GM19468 (cell line): ENCODE measurements around the gene TDRD9.
"Not testable (repeated sequence)": the region's sequence is repeated elsewhere in the genome, so short reads cannot be mapped to it uniquely, and the experiment has no call there.

ENCODE experiments used
- ATAC-seq: cut with Tn5 transposase; IDR thresholded peaks from one replicate; pipeline ENCODE4 v1.9.1; 2021; ENCODE audit warnings: mild to moderate bottlenecking, moderate library complexity, moderate number of reproducible peaks; ENCODE audit not compliant: unreplicated experiment; ENCODE audit errors: extremely low read depth

Gene TDRD9, protein sequence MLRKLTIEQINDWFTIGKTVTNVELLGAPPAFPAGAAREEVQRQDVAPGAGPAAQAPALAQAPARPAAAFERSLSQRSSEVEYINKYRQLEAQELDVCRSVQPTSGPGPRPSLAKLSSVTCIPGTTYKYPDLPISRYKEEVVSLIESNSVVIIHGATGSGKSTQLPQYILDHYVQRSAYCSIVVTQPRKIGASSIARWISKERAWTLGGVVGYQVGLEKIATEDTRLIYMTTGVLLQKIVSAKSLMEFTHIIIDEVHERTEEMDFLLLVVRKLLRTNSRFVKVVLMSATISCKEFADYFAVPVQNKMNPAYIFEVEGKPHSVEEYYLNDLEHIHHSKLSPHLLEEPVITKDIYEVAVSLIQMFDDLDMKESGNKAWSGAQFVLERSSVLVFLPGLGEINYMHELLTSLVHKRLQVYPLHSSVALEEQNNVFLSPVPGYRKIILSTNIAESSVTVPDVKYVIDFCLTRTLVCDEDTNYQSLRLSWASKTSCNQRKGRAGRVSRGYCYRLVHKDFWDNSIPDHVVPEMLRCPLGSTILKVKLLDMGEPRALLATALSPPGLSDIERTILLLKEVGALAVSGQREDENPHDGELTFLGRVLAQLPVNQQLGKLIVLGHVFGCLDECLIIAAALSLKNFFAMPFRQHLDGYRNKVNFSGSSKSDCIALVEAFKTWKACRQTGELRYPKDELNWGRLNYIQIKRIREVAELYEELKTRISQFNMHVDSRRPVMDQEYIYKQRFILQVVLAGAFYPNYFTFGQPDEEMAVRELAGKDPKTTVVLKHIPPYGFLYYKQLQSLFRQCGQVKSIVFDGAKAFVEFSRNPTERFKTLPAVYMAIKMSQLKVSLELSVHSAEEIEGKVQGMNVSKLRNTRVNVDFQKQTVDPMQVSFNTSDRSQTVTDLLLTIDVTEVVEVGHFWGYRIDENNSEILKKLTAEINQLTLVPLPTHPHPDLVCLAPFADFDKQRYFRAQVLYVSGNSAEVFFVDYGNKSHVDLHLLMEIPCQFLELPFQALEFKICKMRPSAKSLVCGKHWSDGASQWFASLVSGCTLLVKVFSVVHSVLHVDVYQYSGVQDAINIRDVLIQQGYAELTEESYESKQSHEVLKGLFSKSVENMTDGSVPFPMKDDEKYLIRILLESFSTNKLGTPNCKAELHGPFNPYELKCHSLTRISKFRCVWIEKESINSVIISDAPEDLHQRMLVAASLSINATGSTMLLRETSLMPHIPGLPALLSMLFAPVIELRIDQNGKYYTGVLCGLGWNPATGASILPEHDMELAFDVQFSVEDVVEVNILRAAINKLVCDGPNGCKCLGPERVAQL (N-terminal part only)

DNA sequence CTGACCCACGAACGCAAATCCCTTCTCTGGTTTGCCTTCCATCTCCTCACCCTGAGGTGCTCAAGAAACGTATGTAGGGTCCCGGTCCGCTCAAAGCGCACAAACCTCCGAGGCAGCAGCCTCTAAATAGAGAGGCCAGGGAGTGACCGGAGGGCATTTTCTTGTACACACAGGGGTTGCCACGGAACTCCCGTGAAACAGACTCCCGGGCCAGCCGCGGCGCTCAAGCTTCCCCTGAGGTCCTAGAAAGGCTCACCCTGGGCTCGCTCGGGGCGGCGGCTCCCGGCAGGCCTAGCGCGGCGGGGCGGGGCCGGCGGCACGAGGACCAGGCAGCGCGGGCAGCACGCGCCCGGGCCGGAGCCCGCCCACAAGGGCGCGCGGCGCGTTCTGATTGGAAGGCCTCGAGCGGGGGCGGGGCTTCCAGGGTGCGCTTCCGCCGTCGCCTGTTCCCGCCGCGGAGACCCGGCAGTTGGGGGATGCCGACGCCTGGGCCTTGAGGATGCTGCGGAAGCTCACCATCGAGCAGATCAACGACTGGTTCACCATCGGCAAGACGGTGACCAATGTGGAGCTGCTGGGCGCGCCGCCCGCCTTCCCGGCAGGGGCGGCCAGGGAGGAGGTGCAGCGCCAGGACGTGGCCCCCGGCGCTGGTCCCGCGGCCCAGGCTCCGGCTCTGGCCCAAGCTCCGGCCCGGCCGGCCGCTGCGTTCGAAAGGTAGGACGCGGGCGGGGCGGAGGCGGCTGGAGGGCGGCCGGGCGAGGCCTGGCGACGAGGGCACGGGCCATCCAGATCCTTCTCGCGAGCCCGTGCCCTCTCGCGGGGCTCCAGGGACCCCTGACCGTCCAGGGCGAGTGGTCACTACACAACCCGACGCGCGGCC, at the start of gene TDRD9:
TSS of gene TDRD9 (plus strand) at position 446 of the 880 bp plus-strand sequence. CDS start at position 500, 54 bp downstream.
- ATAC-seq = no peak

DNA sequence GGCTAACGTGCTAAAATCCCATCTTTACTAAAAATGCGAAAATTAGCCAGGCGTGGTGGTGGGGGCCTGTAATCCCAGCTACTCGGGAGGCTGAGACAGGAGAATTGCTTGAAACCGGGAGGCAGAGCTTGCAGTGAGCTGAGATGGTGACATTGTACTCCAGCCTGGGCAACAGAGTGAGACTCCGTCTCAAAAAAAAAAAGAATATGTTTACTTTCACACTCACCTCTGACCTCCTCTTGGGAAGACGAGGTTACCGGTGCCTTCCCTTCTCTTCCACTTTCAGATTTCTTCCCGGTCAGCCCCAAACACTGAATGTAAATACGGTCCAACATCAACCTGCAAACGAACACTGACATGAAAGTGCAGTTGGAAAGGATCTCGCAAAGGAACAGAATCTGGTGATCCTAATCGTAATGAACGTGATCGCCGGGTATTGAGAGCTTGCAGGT, 49.1 kb upstream of the TDRD9 start:
- no peak for ATAC-seq

DNA sequence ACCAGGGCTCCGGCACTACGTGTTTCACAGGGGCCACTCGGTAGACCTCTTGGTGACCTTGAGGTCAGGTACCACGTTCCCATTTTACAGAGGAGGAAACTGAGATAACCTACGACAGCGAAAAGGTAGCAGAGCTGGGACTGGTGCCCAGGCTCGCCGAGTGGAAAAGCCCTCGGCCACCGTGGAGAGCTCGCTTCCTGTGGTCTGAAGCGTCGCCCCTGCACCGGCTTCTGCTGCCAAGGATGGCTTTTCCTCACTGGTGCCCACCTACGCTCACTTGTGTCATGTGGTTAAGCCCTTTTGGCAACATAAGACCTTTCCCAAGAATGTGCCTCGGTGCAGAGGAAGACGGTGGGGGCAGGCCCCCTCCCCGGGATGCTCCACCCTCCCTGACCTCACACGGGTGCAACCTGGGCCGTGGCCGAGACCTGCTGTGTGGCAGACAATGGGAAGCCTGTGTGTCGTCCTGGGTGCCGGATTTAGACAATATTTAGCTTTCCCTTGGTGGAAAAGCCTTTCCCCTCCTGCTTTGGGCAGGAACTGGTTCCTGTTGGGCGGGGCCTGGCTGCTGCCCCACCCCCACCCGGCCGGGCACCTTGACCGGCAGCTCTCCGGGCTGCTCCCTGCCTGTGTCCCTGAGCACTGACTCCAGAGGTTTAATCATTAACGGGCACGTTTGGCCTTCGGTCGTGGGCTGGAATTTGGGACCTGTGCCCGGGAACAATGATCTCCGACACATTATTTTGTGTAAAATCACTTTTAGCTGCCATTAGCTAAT, 48.5 kb upstream of the TDRD9 start:
- no peak for ATAC-seq

DNA sequence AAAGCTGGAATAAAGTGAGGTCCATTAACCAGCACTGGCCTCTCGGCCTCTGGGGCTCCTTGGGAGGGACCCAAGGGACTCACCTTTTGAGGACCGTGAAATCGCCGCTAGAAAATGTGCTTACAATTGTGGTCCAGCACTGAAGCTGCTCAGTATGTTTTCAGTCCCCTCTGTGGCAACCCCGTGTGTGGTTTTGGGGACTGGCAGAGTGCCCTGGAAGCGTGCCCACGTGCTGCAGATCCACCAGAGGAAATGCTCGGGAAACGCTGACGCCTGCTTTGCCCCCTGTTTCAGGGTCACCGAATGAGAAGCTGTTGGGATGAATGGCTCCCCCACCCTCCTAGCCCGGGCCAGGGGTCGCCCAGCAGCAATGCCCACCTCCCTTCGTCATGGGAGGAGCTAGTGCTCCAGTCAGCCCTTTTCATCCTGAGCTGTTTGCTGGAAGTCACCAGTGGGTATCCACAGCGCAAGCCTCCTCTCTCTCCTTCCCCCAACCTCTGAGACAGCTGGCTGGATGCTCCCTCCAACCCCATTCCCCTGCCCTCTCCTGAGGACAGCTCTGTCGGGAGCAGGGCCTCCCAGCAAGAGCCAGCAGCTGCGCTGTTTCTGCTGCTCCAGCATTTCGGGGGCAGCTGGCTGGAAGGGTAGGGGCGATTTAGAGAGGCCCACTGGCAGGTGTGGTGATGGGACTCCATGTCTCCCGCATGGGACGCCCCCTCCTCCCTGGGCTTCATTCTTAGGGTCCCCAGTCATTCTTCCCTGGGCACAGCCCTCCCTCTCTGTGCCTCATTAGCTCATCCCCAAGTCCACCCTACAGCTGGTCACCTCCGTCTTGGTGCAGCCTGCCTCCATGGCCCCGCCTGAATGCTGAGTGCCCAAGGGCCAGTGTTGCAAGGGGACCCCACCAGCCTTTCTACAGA, 47.6 kb upstream of the TDRD9 start:
- no peak for ATAC-seq

DNA sequence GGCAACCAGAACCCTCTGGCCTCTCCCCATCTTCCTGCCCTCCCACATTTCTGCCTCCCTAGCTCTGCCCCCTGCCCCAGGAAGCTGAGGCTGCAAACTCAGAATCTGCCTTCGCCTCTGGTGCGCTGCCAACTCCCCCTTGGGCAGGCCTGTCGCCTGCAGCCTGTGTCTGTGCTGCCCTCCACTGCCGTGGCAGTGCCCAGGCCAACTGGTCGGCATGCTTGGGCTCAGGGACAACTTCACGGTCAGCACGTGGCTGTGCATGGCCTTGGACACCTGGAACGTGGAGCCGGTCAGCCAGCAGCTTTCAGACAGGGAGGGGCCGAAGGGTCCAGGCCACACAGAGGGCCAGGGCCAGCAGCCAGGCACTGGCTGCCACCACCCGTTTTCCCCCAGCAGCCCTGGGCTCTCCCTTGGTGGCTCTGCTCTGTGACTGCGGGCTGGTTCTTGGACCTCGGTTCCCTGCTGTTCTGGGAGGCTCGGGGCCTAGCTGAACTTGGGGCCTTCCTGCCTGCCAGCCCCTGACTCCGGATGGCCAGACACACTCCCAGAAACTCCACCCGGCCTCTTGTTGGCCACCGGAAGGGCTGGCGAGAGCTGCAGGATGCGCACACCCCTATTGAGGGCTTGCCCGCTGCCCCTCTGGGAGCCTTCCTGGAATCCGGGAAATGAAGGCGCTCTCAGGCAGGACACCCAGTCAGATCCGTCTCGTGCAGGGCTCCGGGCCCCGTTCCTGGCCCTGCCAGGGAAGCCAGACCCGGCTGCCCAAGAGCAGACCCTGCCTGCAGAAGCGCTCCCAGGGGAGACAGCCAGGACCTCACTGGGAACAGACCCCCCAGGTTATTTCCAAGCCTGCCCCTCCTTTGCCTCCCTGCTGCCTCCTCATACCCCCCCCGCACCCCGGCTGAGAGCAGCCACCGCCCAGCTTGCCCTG, 46.7 kb upstream of the TDRD9 start:
- ATAC-seq = no peak

DNA sequence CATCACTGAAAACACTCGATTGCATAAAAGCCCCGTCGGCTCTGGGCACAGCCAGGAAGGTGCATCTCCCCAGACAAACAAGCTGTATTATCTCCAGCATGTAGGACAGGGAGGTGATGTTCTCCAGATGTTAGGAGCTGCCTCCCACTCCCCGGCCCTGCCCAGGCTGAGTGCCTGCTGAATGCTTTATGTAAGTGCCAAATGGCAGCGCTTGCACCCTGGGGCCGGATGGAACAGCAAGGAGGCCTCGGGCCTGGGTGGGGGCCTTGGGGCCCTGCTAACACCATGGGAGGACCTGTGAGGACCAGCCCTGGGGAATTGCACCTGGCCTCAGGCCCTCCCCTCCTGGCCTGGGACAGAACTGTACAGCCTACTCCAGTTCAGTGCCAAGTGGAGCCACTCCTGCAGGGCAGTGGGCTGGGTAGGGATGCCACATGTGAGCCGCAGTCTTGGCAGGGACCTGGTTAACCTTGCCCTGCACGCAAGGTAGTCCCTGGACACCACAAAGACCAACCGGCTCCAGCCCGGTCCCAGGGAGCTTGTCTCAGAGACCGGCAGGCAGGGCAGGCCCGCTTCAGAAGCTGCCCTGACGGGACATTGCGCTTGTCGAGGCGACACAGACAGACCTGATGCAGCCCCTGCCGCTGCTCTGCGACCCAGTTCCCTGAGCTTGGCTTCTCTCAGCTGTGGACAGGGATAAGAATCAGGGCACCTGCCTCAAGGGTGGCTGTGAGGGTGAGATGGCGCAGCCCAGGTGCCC, 45.6 kb upstream of the TDRD9 start:
- ATAC-seq = no peak

DNA sequence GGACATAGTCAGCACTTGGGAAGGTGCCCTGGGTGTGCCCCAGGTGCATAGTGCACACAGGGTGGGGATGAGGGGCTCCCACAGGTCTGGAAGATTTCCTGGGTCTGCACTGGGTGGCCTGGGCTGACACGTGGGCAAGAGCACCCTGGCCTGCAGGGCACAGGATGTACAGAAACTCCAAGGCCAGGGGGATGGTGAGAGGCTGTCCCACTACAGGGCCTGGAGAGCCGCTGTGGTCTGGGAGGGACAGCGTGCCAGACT, 45.1 kb upstream of the TDRD9 start:
- no peak for ATAC-seq

DNA sequence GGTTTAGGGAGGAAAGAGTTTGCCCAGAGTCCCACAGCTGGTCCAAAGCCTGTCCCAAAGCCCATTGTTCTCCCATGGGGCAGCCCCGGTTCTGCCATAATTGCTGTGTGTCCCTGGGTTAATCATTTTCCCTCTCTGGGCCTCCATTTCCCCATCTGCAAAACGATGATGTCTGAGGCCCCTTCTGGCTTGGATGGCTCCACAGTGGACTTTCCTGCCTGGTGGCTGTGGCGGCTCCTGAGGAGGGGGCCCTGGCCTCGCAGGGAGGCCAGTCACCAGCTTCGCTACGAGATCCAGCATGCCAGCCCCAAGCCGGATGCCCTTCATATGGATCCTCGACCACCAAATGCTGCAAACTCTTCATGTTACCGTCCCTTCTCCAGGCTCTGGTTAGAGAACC, 43.4 kb upstream of the TDRD9 start:
- ATAC-seq = no peak

DNA sequence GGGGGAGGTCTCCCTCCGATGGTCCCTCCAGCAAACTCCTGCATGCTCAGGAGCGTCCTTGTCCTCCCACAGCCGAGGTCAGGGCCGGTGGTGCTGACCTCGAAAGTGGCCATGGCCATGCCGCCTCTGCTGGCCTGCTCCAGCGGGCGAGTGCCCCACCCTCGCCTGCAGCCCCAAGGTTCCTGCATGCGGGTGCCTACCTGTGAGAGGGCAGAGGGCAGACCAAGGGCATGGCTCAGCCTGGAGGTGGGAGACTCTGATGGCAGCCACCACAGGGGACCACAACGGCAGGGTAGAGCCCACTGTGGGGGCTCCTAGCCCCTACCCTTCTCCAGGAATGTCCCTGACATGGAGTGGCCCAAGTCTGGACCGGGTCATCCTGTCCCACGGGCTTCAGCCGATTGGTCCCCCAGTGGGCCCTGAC, 42.7 kb upstream of the TDRD9 start:
- no peak for ATAC-seq

DNA sequence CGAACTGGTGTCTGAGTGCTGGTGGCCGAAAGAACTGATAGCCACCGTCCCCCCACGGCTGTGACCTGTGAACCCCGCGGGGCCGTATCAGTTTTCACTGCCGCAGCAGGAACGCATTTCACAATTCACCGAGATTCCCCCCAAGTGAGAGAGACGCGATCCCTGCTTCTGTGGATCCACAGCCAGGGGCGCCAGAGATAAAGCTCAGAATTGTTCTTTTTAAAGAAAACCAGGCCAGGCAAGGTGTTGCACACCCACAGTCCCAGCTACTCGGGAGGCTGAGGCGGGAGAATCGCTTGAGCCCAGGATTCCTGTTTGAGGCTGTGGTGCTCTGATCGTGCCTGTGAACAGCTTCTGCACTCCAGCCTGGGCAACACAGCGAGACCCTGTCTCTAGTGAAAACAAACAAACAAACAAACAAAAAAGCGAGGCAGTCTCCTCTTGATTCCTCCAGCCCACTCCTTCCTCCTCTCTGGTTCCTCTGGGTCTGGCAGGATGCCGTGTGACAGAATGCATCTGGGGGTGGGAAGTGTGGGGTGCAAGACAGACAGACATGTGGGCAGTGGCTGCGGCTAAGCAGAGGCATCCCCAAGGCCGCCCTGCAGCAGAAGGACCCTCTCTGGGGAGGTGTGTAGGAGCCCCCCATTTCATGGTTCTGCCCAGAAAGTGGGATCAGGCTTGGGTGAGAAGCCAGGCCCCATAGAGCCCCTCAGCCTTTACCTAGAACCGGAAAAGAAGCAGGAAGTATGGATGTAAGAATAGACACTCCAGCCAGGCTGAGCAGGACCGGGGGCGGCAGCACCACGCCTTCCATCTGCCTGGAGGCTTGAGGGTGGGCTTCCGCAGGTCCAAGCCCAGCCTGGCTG, 41.7 kb upstream of the TDRD9 start:
- ATAC-seq = no peak

DNA sequence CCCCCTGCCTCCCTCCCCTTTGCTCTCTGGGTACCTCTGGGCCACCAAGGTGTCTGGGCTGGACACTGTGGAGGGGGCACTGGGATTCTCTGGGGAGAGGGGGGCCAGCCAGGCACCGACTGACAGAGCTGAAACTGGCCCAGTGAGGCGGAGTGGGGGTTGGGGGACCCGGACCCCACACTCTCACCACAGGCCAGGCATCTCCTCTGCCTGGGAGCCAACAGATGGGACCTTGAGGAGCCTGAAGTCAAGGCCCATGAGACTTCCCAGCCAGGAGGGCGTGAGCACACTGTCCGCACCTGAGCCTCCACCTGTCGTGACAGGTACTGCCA, 41.1 kb upstream of the TDRD9 start:
- ATAC-seq = no peak

DNA sequence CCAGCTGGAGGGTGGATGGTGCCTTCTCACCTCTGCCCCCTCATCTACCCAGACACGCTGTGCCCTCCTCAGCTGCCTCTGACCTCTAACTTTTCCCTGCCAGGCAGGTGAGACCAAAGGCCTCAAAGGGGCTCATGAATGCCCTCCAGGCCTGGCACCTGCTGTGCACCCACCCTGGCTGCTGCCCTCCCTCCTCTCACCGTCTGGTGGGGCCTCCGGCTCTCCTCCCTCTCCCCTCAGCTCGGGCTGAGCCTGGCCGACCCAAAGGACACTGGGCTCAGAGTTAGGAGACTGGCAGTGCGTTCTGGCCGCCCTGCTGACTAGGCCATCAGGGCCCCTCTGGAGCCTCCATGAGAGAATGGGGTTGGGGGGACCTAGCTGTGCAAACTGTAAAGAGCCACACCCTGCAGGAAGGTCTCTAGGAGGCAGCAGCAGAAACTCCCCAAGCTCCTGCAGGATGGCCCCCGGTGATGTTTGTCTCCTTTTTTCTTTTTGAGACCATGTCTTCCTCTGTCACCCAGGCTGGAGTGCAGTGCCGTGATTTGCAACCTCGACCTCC, 40.6 kb upstream of the TDRD9 start:
- ATAC-seq = no peak

DNA sequence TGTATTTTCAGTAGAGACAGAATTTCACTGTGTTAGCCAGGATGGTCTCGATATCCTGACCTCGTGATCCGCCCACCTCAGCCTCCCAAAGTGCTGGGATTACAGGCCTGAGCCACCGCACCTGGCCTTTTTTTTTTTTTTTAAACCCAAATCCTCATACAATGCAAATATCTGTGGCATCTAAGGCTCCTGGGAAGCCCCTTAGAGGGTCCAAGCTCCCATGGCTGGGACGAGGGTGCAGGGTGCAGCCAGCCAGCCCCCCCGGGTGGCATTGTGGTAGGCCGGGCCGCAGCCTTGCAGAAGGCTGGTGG, 39.3 kb upstream of the TDRD9 start:
- not testable (repeated sequence) for ATAC-seq

DNA sequence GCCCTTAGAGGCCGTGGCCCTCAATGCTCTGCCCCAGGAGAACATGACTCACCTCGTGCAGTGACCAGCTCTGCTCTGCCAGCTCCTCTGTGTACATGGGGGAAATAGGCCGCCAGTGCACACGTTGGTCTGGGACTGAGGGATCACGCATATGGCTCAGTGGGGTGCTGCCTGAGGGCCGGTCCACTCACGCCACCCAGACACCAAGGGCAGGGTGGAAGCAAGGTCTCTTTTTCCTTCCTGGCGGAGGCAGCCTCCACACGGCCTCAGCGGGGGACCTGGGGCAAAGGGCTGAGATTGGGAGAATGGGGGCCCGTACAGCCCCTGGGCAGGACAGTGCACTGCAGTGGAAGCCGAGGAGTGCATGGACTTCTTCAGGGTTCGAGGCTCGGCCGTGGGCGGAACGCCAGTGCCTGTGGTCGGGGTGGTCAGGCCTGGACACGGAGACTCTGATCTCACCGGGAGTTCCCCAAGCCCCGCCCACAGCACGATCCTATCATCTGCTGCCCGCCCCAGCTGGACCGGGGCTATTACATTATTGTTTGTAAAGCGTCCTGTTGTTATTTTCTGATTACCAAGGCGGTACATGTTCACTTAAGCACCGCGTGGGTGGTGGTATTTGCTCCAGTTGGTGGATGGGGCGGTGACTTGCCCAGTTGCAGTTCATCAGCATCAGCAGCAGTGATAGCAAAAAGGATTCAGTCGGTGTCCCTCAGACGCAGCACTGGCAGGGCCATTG, 38.8 kb upstream of the TDRD9 start:
- no peak for ATAC-seq

DNA sequence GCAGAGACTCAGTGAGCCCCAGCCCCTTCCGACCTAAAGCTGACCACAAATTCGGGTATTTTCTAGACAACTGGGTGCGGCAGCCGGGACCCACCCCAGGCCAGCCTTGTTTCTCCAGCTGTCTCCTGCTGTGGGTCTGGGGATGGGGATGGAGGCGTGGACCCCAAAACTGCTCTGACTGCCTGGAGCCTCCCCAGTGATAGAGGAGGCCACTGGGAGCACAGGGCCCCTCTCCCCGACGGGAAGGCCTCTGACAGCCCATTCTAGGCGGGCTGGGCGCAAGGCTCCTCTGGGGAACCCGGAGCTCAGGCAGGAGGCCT, 38.2 kb upstream of the TDRD9 start:
- ATAC-seq = no peak
